Upper lobe of left lung (tissue), 6 donors: ENCODE measurements around the gene FETUB. TPM values are rescaled to one million over a fixed set of nuclear protein-coding genes. Genes with fewer than 3 reads are reported as not detected.

Experiments
- ATAC-seq, 2 donors: fragments of 200-7000 bp; cut with Tn5 transposase; one replicate each; pipeline ENCODE4 v1.9.1; 2022; ENCODE audit warnings: mild to moderate bottlenecking in 2 of 2, moderate library complexity in 2 of 2; ENCODE audit not compliant: low FRiP score in 2 of 2
- DNase-seq, 2 donors: peaks; one replicate each; pipeline ENCODE4 v3.0.0-alpha.2; 2019 to 2020
- H3K27ac ChIP-seq, 4 donors: fragments of 200-600 bp; sonication (generic); one replicate each; pipeline ENCODE4 v1.5.1; 2016 to 2019
- H3K27me3 ChIP-seq, 4 donors: fragments of 200-600 bp; sonication (generic); one replicate each; pipeline ENCODE4 v1.5.1; 2017 to 2019
- H3K36me3 ChIP-seq, 4 donors: fragments of 200-600 bp; sonication (generic); one replicate each; pipeline ENCODE4 v1.5.1; 2016 to 2019
- H3K4me1 ChIP-seq, 4 donors: fragments of 200-600 bp; sonication (generic); one replicate each; pipeline ENCODE4 v1.5.1; 2018 to 2019
- H3K4me3 ChIP-seq, 4 donors: fragments of 200-600 bp; sonication (generic); one replicate each; pipeline ENCODE4 v1.5.1; 2017 to 2019; ENCODE audit warnings: mild to moderate bottlenecking in 2 of 4, moderate library complexity in 1 of 4
- H3K9me3 ChIP-seq, 4 donors: fragments of 200-600 bp; sonication (generic); one replicate each; pipeline ENCODE4 v1.5.1; 2018 to 2019
- CTCF ChIP-seq, 6 experiments: fragments of 450-650 bp in 4 of 6; fragments of 200-600 bp in 2 of 6; sonication (generic) in 2 of 6; IDR thresholded peaks; one replicate each; pipeline ENCODE4 v1.5.1; 2016 to 2019; ENCODE audit warnings: antibody characterized with exemption in 6 of 6
- EP300 ChIP-seq, 4 donors: sonication (generic); formaldehyde crosslinking; IDR thresholded peaks; one replicate each; pipeline ENCODE4 v1.5.1; 2017; ENCODE audit warnings: antibody characterized with exemption in 4 of 4, control low read depth in 2 of 4
- POLR2A ChIP-seq, 4 donors: fragments of 450-650 bp; IDR thresholded peaks; one replicate each; pipeline ENCODE4 v1.5.1; 2016 to 2017; ENCODE audit warnings: antibody characterized with exemption in 4 of 4, mild to moderate bottlenecking in 2 of 4
- POLR2AphosphoS5 ChIP-seq, 2 donors: sonication (generic); formaldehyde crosslinking; IDR thresholded peaks; one replicate each; pipeline ENCODE4 v1.5.1; 2017; ENCODE audit warnings: antibody characterized with exemption in 2 of 2
- WGBS, 2 donors: methylation state at CpG; one replicate each; pipeline ENCODE4 v1.1.5; 2017 to 2018; 5-methylcytosine and 5-hydroxymethylcytosine counted together
- total RNA-seq, 6 donors: library from RNA; depleted of rRNA in 4 of 6; stranded (reverse); fragments of >200 nt in 4 of 6; gene quantifications; one replicate each; pipeline versions ENCODE4 v1.1.0 to v1.2.1, GENCODE V29; 2016 to 2021
- donor health status: DM: no; HTN: no; CAD: no; lungs with moderate emphysema.
- donor health status: DM: no; HTN: yes; CAD: no; lungs with severe emphysema.

Gene FETUB
- total RNA-seq, 6 donors from 2014 or later = not detected

GRCh38 chr3:186594591-186595113, 45.5 kb upstream of the FETUB start:
- ATAC-seq = no peak

GRCh38 chr3:186596568-186597287, 43.5 kb upstream of the FETUB start:
- H3K9me3 ChIP-seq = no peaks in the 10 kb centered on the region
- no peaks in the 10 kb centered on the region for H3K27me3 ChIP-seq
- H3K4me1 ChIP-seq = no peaks in the 10 kb centered on the region
- WGBS, 2 donors = 55 to 63% methylated on average over 17 of the region's 17 CpGs
- no peak for TF ChIP-seq CTCF (IDR thresholded peaks at IDR 0.05)
- TF ChIP-seq POLR2AphosphoS5 (IDR thresholded peaks at IDR 0.05) = no peak
- TF ChIP-seq POLR2A (IDR thresholded peaks at IDR 0.05) = no peak
- no peak for TF ChIP-seq EP300 (IDR thresholded peaks at IDR 0.05)
- no peaks in the 10 kb centered on the region for H3K36me3 ChIP-seq
- H3K27ac ChIP-seq = no peak overlapping the region
- H3K4me3 ChIP-seq = no peak overlapping the region
- ATAC-seq (peak; percentile 41 to 65), DNase-seq (peak in 1 of 2 donors; percentile 77)

More at GRCh38 chr3:186594591-186595113, 45.5 kb upstream of the FETUB start:
- DNase-seq = no peak
- Histone ChIP-seq H3K4me3 (no peak overlapping the region), H3K27ac (no peak overlapping the region), H3K4me1 (no peaks in the 10 kb centered on the region), H3K27me3 (no peaks in the 10 kb centered on the region), H3K36me3 (no peaks in the 10 kb centered on the region), H3K9me3 (no peaks in the 10 kb centered on the region)
- WGBS, 2 donors = 73 to 81% methylated on average over 6 of the region's 6 CpGs
- TF ChIP-seq POLR2AphosphoS5 (IDR thresholded peaks at IDR 0.05) (no peak), EP300 (IDR thresholded peaks at IDR 0.05) (no peak), POLR2A (IDR thresholded peaks at IDR 0.05) (no peak), CTCF (IDR thresholded peaks at IDR 0.05) (no peak)

GRCh38 chr3:186598108-186598784, 42.0 kb upstream of the FETUB start:
- Histone ChIP-seq H3K4me3 (no peak overlapping the region), H3K9me3 (no peaks in the 10 kb centered on the region), H3K27me3 (no peaks in the 10 kb centered on the region), H3K36me3 (no peaks in the 10 kb centered on the region), H3K4me1 (no peaks in the 10 kb centered on the region), H3K27ac (no peak overlapping the region)
- DNase-seq = no peak
- TF ChIP-seq CTCF (IDR thresholded peaks at IDR 0.05) = no peak
- no peak for TF ChIP-seq POLR2AphosphoS5 (IDR thresholded peaks at IDR 0.05)
- no peak for TF ChIP-seq POLR2A (IDR thresholded peaks at IDR 0.05)
- no peak for TF ChIP-seq EP300 (IDR thresholded peaks at IDR 0.05)
- ATAC-seq = no peak
- WGBS, 2 donors = 81 to 83% methylated on average over 10 to 11 of the region's 11 CpGs

- Histone ChIP-seq H3K4me1 (no peaks in the 10 kb centered on the region), H3K4me3 (no peak overlapping the region), H3K36me3 (no peaks in the 10 kb centered on the region), H3K27ac (no peak overlapping the region), H3K9me3 (no peaks in the 10 kb centered on the region), H3K27me3 (no peaks in the 10 kb centered on the region)
- no peak for TF ChIP-seq POLR2AphosphoS5 (IDR thresholded peaks at IDR 0.05)
- no peak for TF ChIP-seq POLR2A (IDR thresholded peaks at IDR 0.05)
- TF ChIP-seq CTCF (IDR thresholded peaks at IDR 0.05) = no peak
- TF ChIP-seq EP300 (IDR thresholded peaks at IDR 0.05) = no peak
- WGBS, 2 donors = 80 to 86% methylated on average over 4 of the region's 4 CpGs
- ATAC-seq = no peak
- DNase-seq = no peak
Observed at GRCh38 chr3:186598794-186599141, 41.4 kb upstream of the FETUB start.
